A673 (cell line): Measurements from ENCODE around the gene KISS1R. TPM values are rescaled to one million over a fixed set of nuclear protein-coding genes. Genes with fewer than 3 reads are reported as not detected.
"Not testable (repeated sequence)": the region's sequence is repeated elsewhere in the genome, so short reads cannot be mapped to it uniquely, and the experiment has no call there.

Experiments used
- BruUV-seq: library from RNA; stranded (reverse); fragments of 400-500 nt; replicated peaks from 2 replicates; lab custom pipeline; 2021; lab: Mats Ljungman, UMichigan
- CTCF ChIA-PET: fragments of 300-600 bp; sonication (Branson Sonifier 250); formaldehyde crosslinking; loops from one replicate; lab custom pipeline; 2022; ENCODE audit warnings: antibody characterized with exemption; lab: Charles Lee
- POLR2A ChIA-PET: fragments of 300-600 bp; sonication (Branson Sonifier 250); formaldehyde crosslinking; loops from one replicate; lab custom pipeline; 2022; ENCODE audit warnings: antibody characterized with exemption; ENCODE audit not compliant: low non-redundant PET; lab: Charles Lee
- DNase-seq: peaks from one replicate; pipeline ENCODE4 v3.0.0-alpha.2; 2015; ENCODE audit warnings: low spot score
- H3K27ac ChIP-seq: fragments of 200-600 bp; sonication (generic); 2 replicates; pipeline ENCODE4 v1.5.1; 2016; ENCODE audit warnings: mixed run types, low read depth, mild to moderate bottlenecking, mixed read lengths, antibody characterized with exemption, low read length; ENCODE audit not compliant: poor library complexity, severe bottlenecking
- H3K27me3 ChIP-seq: fragments of 200-600 bp; sonication (generic); replicated peaks from 2 replicates; pipeline ENCODE4 v1.6.1; 2017; ENCODE audit warnings: mixed run types, low read depth, mild to moderate bottlenecking, mixed read lengths, antibody characterized with exemption, low read length; ENCODE audit not compliant: insufficient read depth, poor library complexity
- H3K36me3 ChIP-seq: fragments of 200-600 bp; sonication (generic); 2 replicates; pipeline ENCODE4 v1.6.1; 2016; ENCODE audit warnings: mixed run types, mild to moderate bottlenecking, mixed read lengths, antibody characterized with exemption, low read length; ENCODE audit not compliant: insufficient read depth, poor library complexity, severe bottlenecking
- H3K4me1 ChIP-seq: fragments of 200-600 bp; sonication (generic); 2 replicates; pipeline ENCODE4 v1.6.1; 2017; ENCODE audit warnings: mixed run types, mild to moderate bottlenecking, mixed read lengths, antibody characterized with exemption, low read length; ENCODE audit not compliant: insufficient read depth, poor library complexity, severe bottlenecking
- H3K4me3 ChIP-seq: fragments of 200-600 bp; sonication (generic); 2 replicates; pipeline ENCODE4 v1.5.1; 2016; ENCODE audit warnings: low read depth, mixed run types, mild to moderate bottlenecking, mixed read lengths, low read length; ENCODE audit not compliant: poor library complexity, severe bottlenecking
- H3K9me3 ChIP-seq: fragments of 200-600 bp; sonication (generic); 2 replicates; pipeline ENCODE4 v1.6.1; 2016; ENCODE audit warnings: mixed run types, low read depth, mild to moderate bottlenecking, mixed read lengths, antibody characterized with exemption, low read length; ENCODE audit not compliant: poor library complexity, severe bottlenecking
- CTCF ChIP-seq: fragments of 300-800, 200-600 bp; sonication (generic); conservative IDR thresholded peaks from 2 replicates; pipeline ENCODE4 v1.5.1; 2017; ENCODE audit warnings: low read depth, mild to moderate bottlenecking, antibody characterized with exemption, low read length, moderate library complexity, mixed read lengths
- EZH2 ChIP-seq: fragments of 200-600 bp; sonication (generic); IDR thresholded peaks from 2 replicates; pipeline ENCODE4 v1.6.1; 2017; ENCODE audit warnings: borderline replicate concordance, low read depth, mild to moderate bottlenecking, mixed read lengths, antibody characterized with exemption, low read length; ENCODE audit not compliant: poor library complexity, severe bottlenecking
- intact Hi-C: fragments of 100-400 bp; cut with micrococcal nuclease; formaldehyde crosslinking; loops from one replicate; pipeline ENCODE4 v1.10.0; 2022; ENCODE audit not compliant: unreplicated experiment
- total RNA-seq: library from RNA; stranded (reverse); gene quantifications from 2 replicates; pipeline ENCODE4 v1.2.3, GENCODE V29; 2021

KISS1R gene
- total RNA-seq, 1 experiment from 2014 or later: not detected

- ChIA-PET POLR2A (no interaction called here), CTCF (no interaction called here)
- no peaks in the 10 kb centered on the region for H3K27me3 ChIP-seq
- DNase-seq: no peak
- H3K4me3 ChIP-seq: no peak overlapping the region
- H3K36me3 ChIP-seq: peaks cover 32% of the 10 kb centered on the region
- no peaks in the 10 kb centered on the region for H3K4me1 ChIP-seq
- no peaks in the 10 kb centered on the region for H3K9me3 ChIP-seq
- intact Hi-C loops: no loop called here
- H3K27ac ChIP-seq: no peak overlapping the region
- BruUV-seq: no TSS peak
- TF ChIP-seq CTCF (no peak), EZH2 (no peak)
Observed at GRCh38 chr19:889662-890295, 27.4 kb upstream of the KISS1R start.

GRCh38 chr19:890831-891230 lies 26.3 kb upstream of the KISS1R start:
- Histone ChIP-seq H3K4me1 (no peaks in the 10 kb centered on the region), H3K9me3 (no peaks in the 10 kb centered on the region), H3K4me3 (no peak overlapping the region), H3K27ac (no peak overlapping the region), H3K27me3 (no peaks in the 10 kb centered on the region), H3K36me3 (peaks cover 24% of the 10 kb centered on the region)
- POLR2A ChIA-PET: no interaction called here
- no peak for DNase-seq
- CTCF ChIA-PET: no interaction called here
- intact Hi-C loops: no loop called here
- TF ChIP-seq EZH2: no peak
- TF ChIP-seq CTCF: no peak
- BruUV-seq: no TSS peak

- POLR2A ChIA-PET, H3K9me3 ChIP-seq, H3K27me3 ChIP-seq, CTCF ChIA-PET, DNase-seq, BruUV-seq, H3K4me1 ChIP-seq, intact Hi-C loops: not testable (repeated sequence)
- Histone ChIP-seq H3K27ac (peak overlapping the region; percentile 98), H3K4me3 (peak overlapping the region; percentile 82), H3K36me3 (peaks cover 24% of the 10 kb centered on the region)
Observed at GRCh38 chr19:891421-892200, 25.5 kb upstream of the KISS1R start.
